GM12878 (cell line): Measurements from ENCODE around the gene KRT80. TPM values are rescaled to one million over a fixed set of nuclear protein-coding genes. Genes with fewer than 3 reads are reported as not detected.

Experiments used
- ATAC-seq: fragments of 200-7000 bp; cut with Tn5 transposase; 3 replicates; pipeline ENCODE4 v1.9.1; 2020; ENCODE audit warnings: mild to moderate bottlenecking, moderate library complexity
- BruUV-seq: library from RNA; stranded (reverse); fragments of 400-500 nt; replicated peaks from 2 replicates; lab custom pipeline; 2021; lab: Mats Ljungman, UMichigan
- CTCF ChIA-PET: fragments of 300-600 bp; sonication (Branson Sonifier 250); formaldehyde crosslinking; extraction: SDS; loops from one replicate; lab custom pipeline; 2021; ENCODE audit warnings: inconsistent platforms; lab: Yijun Ruan, JAX
- POLR2A ChIA-PET: fragments of 350-600 bp; formaldehyde crosslinking; extraction: SDS; loops from one replicate; lab custom pipeline; 2021; ENCODE audit warnings: inconsistent platforms; lab: Charles Lee
- RAD21 ChIA-PET: fragments of 300-600 bp; sonication (Branson Sonifier 250); formaldehyde crosslinking; loops from one replicate; lab custom pipeline; 2023; ENCODE audit warnings: antibody characterized with exemption; ENCODE audit not compliant: unreplicated experiment; lab: Charles Lee
- SMC1A ChIA-PET: fragments of 300-600 bp; sonication (Branson Sonifier 250); formaldehyde crosslinking; loops from one replicate; lab custom pipeline; 2023; ENCODE audit not compliant: unreplicated experiment, uncharacterized antibody; lab: Charles Lee
- DNase-seq: peaks from one replicate; pipeline ENCODE4 v3.0.0-alpha.2; 2011; ENCODE audit warnings: low read depth, low spot score
- FAIRE-seq: peaks from 3 replicates; lab custom pipeline; 2011; peaks lifted over from hg19 to GRCh38; lab: Jason Lieb, UNC
- H2AFZ ChIP-seq: 2 replicates; pipeline ENCODE4 v1.6.0; 2011; ENCODE audit warnings: low read depth, low read length, control low read depth; ENCODE audit not compliant: control insufficient read depth
- H3K27ac ChIP-seq: 2 replicates; pipeline ENCODE4 v1.5.1; 2011; ENCODE audit warnings: control low read depth; ENCODE audit not compliant: control insufficient read depth, insufficient read depth
- H3K27me3 ChIP-seq, 2 experiments: replicated peaks in 1 of 2; 2 replicates each; pipeline versions ENCODE4 v1.6.0 to v1.6.1; 2011; ENCODE audit warnings: low read length in 1 of 2; ENCODE audit not compliant: control insufficient read depth in 2 of 2, insufficient read depth in 2 of 2
- H3K36me3 ChIP-seq, 2 experiments: 2 replicates each; pipeline ENCODE4 v1.5.1; 2011; ENCODE audit warnings: low read length in 1 of 2; ENCODE audit not compliant: control insufficient read depth in 2 of 2, insufficient read depth in 2 of 2
- H3K4me1 ChIP-seq: 2 replicates; pipeline ENCODE4 v1.6.1; 2011; ENCODE audit warnings: mild to moderate bottlenecking, low read length, moderate library complexity, mixed read lengths; ENCODE audit not compliant: control insufficient read depth, insufficient read depth
- H3K4me2 ChIP-seq: 2 replicates; pipeline ENCODE4 v1.6.0; 2011; ENCODE audit warnings: control low read depth; ENCODE audit not compliant: control insufficient read depth, insufficient read depth
- H3K4me3 ChIP-seq: fragments of 200-600 bp; sonication (generic); 2 replicates; pipeline ENCODE4 v1.5.1; 2016
- H3K79me2 ChIP-seq: 2 replicates; pipeline ENCODE4 v1.6.0; 2011; ENCODE audit warnings: low read length; ENCODE audit not compliant: control insufficient read depth, insufficient read depth
- H3K9ac ChIP-seq: 2 replicates; pipeline ENCODE4 v1.8.0; 2011; ENCODE audit warnings: low read length, control low read depth, mixed read lengths; ENCODE audit not compliant: control insufficient read depth, insufficient read depth
- H3K9me3 ChIP-seq: replicated peaks from 3 replicates; pipeline ENCODE4 v1.5.1; 2011; ENCODE audit warnings: mild to moderate bottlenecking, low read length; ENCODE audit not compliant: control insufficient read depth, insufficient read depth
- H4K20me1 ChIP-seq: 2 replicates; pipeline ENCODE4 v1.6.0; 2011; ENCODE audit not compliant: control insufficient read depth, insufficient read depth
- BMI1 ChIP-seq: fragments of 450-650 bp; IDR thresholded peaks from 2 replicates; pipeline ENCODE4 v1.6.1; 2016; ENCODE audit warnings: mild to moderate bottlenecking, moderate library complexity, borderline replicate concordance
- ETV6 ChIP-seq, 2 experiments: fragments of 450-650 bp in 1 of 2; IDR thresholded peaks in 1 of 2; conservative IDR thresholded peaks in 1 of 2; 2 replicates each; pipeline ENCODE4 v1.6.1; 2014; ENCODE audit warnings: antibody characterized with exemption in 1 of 2, borderline replicate concordance in 1 of 2, low read depth in 1 of 2, mild to moderate bottlenecking in 1 of 2, moderate library complexity in 1 of 2
- FOXM1 ChIP-seq: IDR thresholded peaks from 2 replicates; pipeline ENCODE4 v1.6.1; 2012; ENCODE audit warnings: low read depth, mild to moderate bottlenecking, inconsistent platforms, low read length, moderate library complexity
- IRF4 ChIP-seq: IDR thresholded peaks from 2 replicates; pipeline ENCODE4 v1.6.1; 2011; ENCODE audit warnings: low read depth, low read length
- JUNB ChIP-seq: IDR thresholded peaks from 2 replicates; pipeline ENCODE4 v1.6.1; 2016; ENCODE audit warnings: antibody characterized with exemption, mild to moderate bottlenecking
- MYB ChIP-seq: fragments of 150-350 bp; IDR thresholded peaks from 2 replicates; pipeline ENCODE4 v1.6.1; 2014; ENCODE audit warnings: mild to moderate bottlenecking, low read depth, low read length, borderline replicate concordance
- RAD21 ChIP-seq: IDR thresholded peaks from 2 replicates; pipeline ENCODE4 v1.6.1; 2011; ENCODE audit warnings: mild to moderate bottlenecking, low read depth, low read length, moderate library complexity; ENCODE audit not compliant: insufficient read depth
- RCOR1 ChIP-seq: conservative IDR thresholded peaks from 2 replicates; pipeline ENCODE4 v1.6.1; 2012; ENCODE audit warnings: low read depth, low read length, improper control_type of control experiment
- SPI1 ChIP-seq: IDR thresholded peaks from 2 replicates; pipeline ENCODE4 v1.6.1; 2011; ENCODE audit warnings: low read depth, mild to moderate bottlenecking, low read length, moderate library complexity, borderline replicate concordance; ENCODE audit not compliant: insufficient read depth
- STAT3 ChIP-seq: IDR thresholded peaks from 2 replicates; pipeline ENCODE4 v1.6.1; 2011; ENCODE audit warnings: low read depth, low read length, improper control_type of control experiment
- SUPT20H ChIP-seq: IDR thresholded peaks from 2 replicates; pipeline ENCODE4 v1.6.1; 2011; ENCODE audit warnings: low read depth, mild to moderate bottlenecking, low read length, moderate library complexity, borderline replicate concordance; ENCODE audit not compliant: control insufficient read depth
- TCF12 ChIP-seq: IDR thresholded peaks from 2 replicates; pipeline ENCODE4 v1.6.1; 2011; ENCODE audit warnings: low read depth, mild to moderate bottlenecking, low read length
- YY1 ChIP-seq: IDR thresholded peaks from 2 replicates; pipeline ENCODE4 v1.6.1; 2011; ENCODE audit warnings: low read depth, mild to moderate bottlenecking, low read length
- whole genome bisulfite sequencing: methylation state at CpG from one replicate; pipeline ENCODE4 v1.1.6; 2016; ENCODE audit warnings: low lambda C conversion rate; ENCODE audit not compliant: insufficient replicate concordance, insufficient coverage; ENCODE audit errors: missing lambda C conversion rate; 5-methylcytosine and 5-hydroxymethylcytosine counted together
- in situ Hi-C: fragments of 300-500 bp; cut with MboI; formaldehyde crosslinking; loops from 9 replicates; pipeline ENCODE4 v1.14.3; 2018; ENCODE audit warnings: mixed read lengths
- intact Hi-C: fragments of 100-400 bp; cut with micrococcal nuclease; formaldehyde crosslinking; loops from one replicate; pipeline ENCODE4 v1.14.2; 2022; ENCODE audit not compliant: unreplicated experiment
- polyA plus RNA-seq, 11 experiments: library from polyadenylated mRNA; depleted of rRNA in 4 of 11; unstranded in 6 of 11; stranded (reverse) in 5 of 11; fragments of >200 nt; fragmentation: Nextera tagmentation in 4 of 11; fragmentation: Illumina TruSeq in 1 of 11; extraction: Ambion mirVana in 4 of 11; extraction: Trizol in 1 of 11; gene quantifications; 1 replicate in 1 of 11; 2 replicates in 10 of 11; pipeline versions ENCODE4 v1.2.1 to v1.2.3, GENCODE V29; 2011 to 2016; ENCODE audit warnings: inconsistent platforms in 2 of 11, missing spikeins in 2 of 11, low read depth in 1 of 11
- total RNA-seq, 4 experiments: library from RNA; depleted of rRNA in 3 of 4; stranded (reverse); fragments of >200 nt in 3 of 4; fragmentation: Illumina TruSeq in 1 of 4; extraction: Trizol in 1 of 4; gene quantifications; 2 replicates each; pipeline versions ENCODE4 v1.2.1 to v1.2.3, GENCODE V29; 2013 to 2021

KRT80 gene
- total and polyA plus RNA-seq, 10 of the 15 experiments (the other 5 are each of a cell fraction or from before 2014, with no cell fraction given), result 0.01 TPM; not detected in 9

- no peak for DNase-seq
- H3K79me2 ChIP-seq, result no peaks in the 10 kb centered on the region
- WGBS, result 14% methylated on average over 10 of the region's 10 CpGs
- H3K27ac ChIP-seq, result no peak overlapping the region
- no peaks in the 10 kb centered on the region for H3K36me3 ChIP-seq
- ChIA-PET POLR2A (no interaction called here), SMC1A (interaction anchor here (1.0 to 1.8 kb wide), 5 partner anchors 10 to 103 kb away, joined by 3 to 10 read pairs (median 4); no protein-coding TSS in a partner anchor), RAD21 (interaction anchor here (0.9 kb wide), 1 partner anchor 102 kb away, joined by 4 read pairs; no protein-coding TSS in a partner anchor), CTCF (interaction anchor here (0.5 to 10.3 kb wide), 9 partner anchors 8 to 673 kb away, joined by 3 to 241 read pairs (median 3); no protein-coding TSS in a partner anchor)
- H2AFZ ChIP-seq, result no peak overlapping the region
- peaks cover 7% of the 10 kb centered on the region for H3K4me1 ChIP-seq
- intact Hi-C loops (no loop called here), in situ Hi-C loops (no loop called here)
- no peaks in the 10 kb centered on the region for H4K20me1 ChIP-seq
- no peaks in the 10 kb centered on the region for H3K9me3 ChIP-seq
- H3K9ac ChIP-seq, result no peak overlapping the region
- TF ChIP-seq STAT3 (no peak), YY1 (no peak), SPI1 (no peak), ETV6 (conservative IDR thresholded peaks at IDR 0.05 in 1 of 2, IDR thresholded peaks at IDR 0.05 in 1 of 2; ENCODE audit: borderline replicate concordance in 1 of 2, low read depth in 1 of 2) (no peak), RAD21 (no peak), BMI1 (no peak), RCOR1 (no peak), FOXM1 (no peak), TCF12 (no peak), JUNB (no peak), MYB (no peak), SUPT20H (no peak), IRF4 (no peak)
- peaks cover 0 to 1% of the 10 kb centered on the region in 2 experiments; a peak in 1 of 4 replicates for H3K27me3 ChIP-seq
- no peak for ATAC-seq
- no TSS peak for BruUV-seq
- no peak overlapping the region for H3K4me3 ChIP-seq
- FAIRE-seq, result no peak
- no peak overlapping the region for H3K4me2 ChIP-seq
Observed at GRCh38 chr12:52127683-52128450, 63.9 kb downstream of the KRT80 start.
